Neuronal stem cell (in vitro differentiated cells): ENCODE results near the gene BSX.

Experiments used
- DNase-seq: peaks from one replicate; pipeline ENCODE4 v3.0.0-alpha.2; 2013; ENCODE audit warnings: low spot score
- H2AFZ ChIP-seq: one replicate; pipeline ENCODE4 v1.6.1; 2013; ENCODE audit warnings: mild to moderate bottlenecking, low read length, inconsistent platforms
- H2AK5ac ChIP-seq: 2 replicates; pipeline ENCODE4 v1.6.1; 2013; ENCODE audit warnings: low read depth, mild to moderate bottlenecking, inconsistent platforms, low read length, moderate library complexity, mixed read lengths
- H2BK120ac ChIP-seq: 2 replicates; pipeline ENCODE4 v1.6.1; 2013; ENCODE audit warnings: low read depth, mild to moderate bottlenecking, inconsistent platforms, low read length, moderate library complexity, mixed read lengths
- H2BK12ac ChIP-seq: one replicate; pipeline ENCODE4 v1.6.1; 2013; ENCODE audit warnings: low read length, inconsistent platforms
- H2BK15ac ChIP-seq: 2 replicates; pipeline ENCODE4 v1.6.1; 2013; ENCODE audit warnings: mild to moderate bottlenecking, low read length, inconsistent platforms, mixed read lengths
- H2BK5ac ChIP-seq: one replicate; pipeline ENCODE4 v1.6.1; 2013; ENCODE audit warnings: inconsistent platforms, mild to moderate bottlenecking, low read length, moderate library complexity
- H3K14ac ChIP-seq: one replicate; pipeline ENCODE4 v1.6.1; 2013; ENCODE audit warnings: low read length, inconsistent platforms
- H3K18ac ChIP-seq: 2 replicates; pipeline ENCODE4 v1.6.1; 2013; ENCODE audit warnings: low read length, inconsistent platforms
- H3K23ac ChIP-seq: 2 replicates; pipeline ENCODE4 v1.6.1; 2013; ENCODE audit warnings: low read depth, mild to moderate bottlenecking, mixed read lengths, low read length, inconsistent platforms; ENCODE audit not compliant: poor library complexity
- H3K27ac ChIP-seq: replicated peaks from 3 replicates; pipeline ENCODE4 v1.5.1; 2013; ENCODE audit warnings: low read length, inconsistent platforms
- H3K27me3 ChIP-seq, 3 experiments: 2 replicates each; pipeline ENCODE4 v1.6.1; 2013; ENCODE audit warnings: low read length in 3 of 3, mild to moderate bottlenecking in 2 of 3, inconsistent platforms in 1 of 3, low read depth in 1 of 3, mixed read lengths in 1 of 3, moderate library complexity in 1 of 3; ENCODE audit not compliant: control insufficient read depth in 3 of 3, insufficient read depth in 3 of 3
- H3K36me3 ChIP-seq, 2 donors: replicated peaks in 1 of 2; 2 replicates each; pipeline ENCODE4 v1.6.1; 2013; ENCODE audit warnings: low read length in 2 of 2; ENCODE audit not compliant: control insufficient read depth in 2 of 2, insufficient read depth in 2 of 2
- H3K4ac ChIP-seq: 2 replicates; pipeline ENCODE4 v1.6.1; 2013; ENCODE audit warnings: inconsistent platforms, mild to moderate bottlenecking, low read length, moderate library complexity
- H3K4me1 ChIP-seq, 2 donors: 1 replicate in 1 of 2; 2 replicates in 1 of 2; pipeline ENCODE4 v1.6.1; 2013; ENCODE audit warnings: low read length in 2 of 2, low read depth in 1 of 2; ENCODE audit not compliant: control insufficient read depth in 2 of 2, insufficient read depth in 1 of 2
- H3K4me2 ChIP-seq: one replicate; pipeline ENCODE4 v1.6.1; 2013; ENCODE audit warnings: mild to moderate bottlenecking, low read length, inconsistent platforms; ENCODE audit not compliant: insufficient read depth, poor library complexity, severe bottlenecking
- H3K4me3 ChIP-seq, 2 donors: 2 replicates each; pipeline ENCODE4 v1.5.1; 2013; ENCODE audit warnings: low read length in 2 of 2, mild to moderate bottlenecking in 2 of 2, inconsistent platforms in 1 of 2, moderate library complexity in 1 of 2
- H3K79me1 ChIP-seq: one replicate; pipeline ENCODE4 v1.6.1; 2013; ENCODE audit warnings: low read depth, mild to moderate bottlenecking, inconsistent platforms, low read length, moderate library complexity
- H3K9ac ChIP-seq: one replicate; pipeline ENCODE4 v1.6.1; 2013; ENCODE audit warnings: mild to moderate bottlenecking, low read depth, low read length, inconsistent platforms; ENCODE audit not compliant: poor library complexity
- H3K9me3 ChIP-seq, 2 donors: replicated peaks in 1 of 2; 2 replicates each; pipeline versions ENCODE3 to v1.6.1; 2013; ENCODE audit warnings: low read length in 2 of 2, mild to moderate bottlenecking in 2 of 2, inconsistent platforms in 1 of 2, low read depth in 1 of 2, mixed read lengths in 1 of 2, moderate library complexity in 1 of 2; ENCODE audit not compliant: control insufficient read depth in 2 of 2, insufficient read depth in 1 of 2
- H4K8ac ChIP-seq: one replicate; pipeline ENCODE4 v1.6.1; 2013; ENCODE audit warnings: low read depth, mild to moderate bottlenecking, inconsistent platforms, low read length, moderate library complexity
- H4K91ac ChIP-seq: one replicate; pipeline ENCODE4 v1.6.1; 2013; ENCODE audit warnings: low read length, low read depth, mild to moderate bottlenecking, inconsistent platforms; ENCODE audit not compliant: poor library complexity
- WGBS, 2 donors: extraction: QIAGEN DNeasy Blood & Tissue Kit; methylation state at CpG; one replicate each; pipeline ENCODE4 v1.1.7; 2013; ENCODE audit warnings: missing lambda C conversion rate in 2 of 2, mixed read lengths in 1 of 2; ENCODE audit not compliant: insufficient read length in 2 of 2, insufficient replicate concordance in 1 of 2; ENCODE audit errors: extremely low coverage in 2 of 2; 5-methylcytosine and 5-hydroxymethylcytosine counted together

Gene BSX

GRCh38 chr11:122995526-122995925 is 13.9 kb upstream of the BSX start:
- Histone ChIP-seq H3K14ac (no peak overlapping the region), H3K4me1 (peaks cover 0 to 2% of the 10 kb centered on the region in 2 donors), H2AK5ac (no peak overlapping the region), H3K9ac (no peak overlapping the region), H2AFZ (no peak overlapping the region), H3K9me3 (no peaks in the 10 kb centered on the region), H2BK120ac (no peak overlapping the region), H3K4me3 (no peak overlapping the region), H3K27ac (no peak overlapping the region), H3K4ac (no peak overlapping the region), H3K79me1 (no peaks in the 10 kb centered on the region), H3K27me3 (peaks cover 0 to 31% (median 0%) of the 10 kb centered on the region in 3 experiments), H4K8ac (no peak overlapping the region), H3K36me3 (no peaks in the 10 kb centered on the region), H3K18ac (no peak overlapping the region), H2BK5ac (no peak overlapping the region), H2BK12ac (no peak overlapping the region), H3K4me2 (no peak overlapping the region), H3K23ac (no peak overlapping the region), H4K91ac (no peak overlapping the region), H2BK15ac (no peak overlapping the region)
- DNase-seq = no peak
- WGBS, 2 donors = no CpG with 5 or more reads among the region's 3 CpGs

DNA sequence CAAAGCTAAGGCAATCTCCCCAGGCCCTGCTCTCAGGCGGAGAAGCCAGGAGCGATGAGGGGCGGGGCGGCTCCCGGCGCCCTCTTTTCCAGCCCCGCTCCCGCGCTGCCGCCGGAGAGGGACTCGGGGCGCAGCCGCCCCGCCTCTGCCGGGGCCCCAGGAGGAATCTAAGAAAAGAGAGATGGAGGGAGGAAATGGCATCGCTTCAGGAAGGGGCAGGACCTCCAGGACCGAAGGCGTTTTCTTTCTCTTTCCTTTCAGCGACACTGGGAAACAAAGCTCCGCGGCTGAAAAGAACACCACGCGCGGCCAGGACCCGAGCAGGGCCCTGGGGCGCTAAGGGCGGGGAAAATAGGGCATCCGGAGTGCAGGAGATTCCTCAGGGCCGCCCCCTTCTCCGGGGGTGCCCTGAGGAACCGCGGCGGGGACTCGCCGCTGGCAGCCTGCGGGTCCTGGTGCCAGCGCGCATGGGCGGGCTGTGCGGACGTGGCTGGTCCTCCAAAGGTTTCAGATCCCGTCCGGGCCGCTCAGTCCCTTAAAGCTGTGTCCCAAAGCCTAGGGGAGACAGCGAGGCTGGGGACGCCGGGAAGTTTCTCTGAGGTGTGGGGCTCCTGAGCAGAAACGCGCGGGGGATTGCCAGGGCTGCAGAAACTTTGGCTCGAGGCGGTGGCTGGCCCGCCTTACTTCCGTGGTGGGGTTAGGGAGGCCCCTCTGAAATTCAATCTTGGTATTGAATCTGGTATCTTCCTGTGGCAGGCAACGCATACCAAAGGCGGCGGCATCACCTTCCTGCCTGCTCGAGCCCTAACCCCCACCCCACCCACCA is 2.8 kb upstream of the BSX start:
- Histone ChIP-seq H4K91ac (no peak overlapping the region), H2BK15ac (no peak overlapping the region), H2BK5ac (peak overlapping the region; percentile 60), H3K4me2 (peak overlapping the region; percentile 98), H2AFZ (peak overlapping the region; percentile 98), H2BK120ac (no peak overlapping the region), H3K18ac (peak overlapping the region; percentile 44), H3K27ac (no peak overlapping the region), H3K4ac (no peak overlapping the region), H3K27me3 (peaks cover 22 to 83% (median 57%) of the 10 kb centered on the region in 3 experiments), H2BK12ac (no peak overlapping the region), H3K36me3 (no peaks in the 10 kb centered on the region), H3K79me1 (peaks cover 1% of the 10 kb centered on the region), H3K4me1 (peaks cover 0 to 7% of the 10 kb centered on the region in 2 donors), H2AK5ac (no peak overlapping the region), H3K23ac (peak overlapping the region; percentile 67), H3K14ac (no peak overlapping the region), H3K4me3 (peak overlapping the region; percentile 40 to 77), H4K8ac (no peak overlapping the region), H3K9me3 (peaks cover 0 to 4% of the 10 kb centered on the region in 2 donors), H3K9ac (peak overlapping the region; percentile 55)
- WGBS, 2 donors = no CpG with 5 or more reads among the region's 59 CpGs
- DNase-seq = peak; percentile 35

DNA sequence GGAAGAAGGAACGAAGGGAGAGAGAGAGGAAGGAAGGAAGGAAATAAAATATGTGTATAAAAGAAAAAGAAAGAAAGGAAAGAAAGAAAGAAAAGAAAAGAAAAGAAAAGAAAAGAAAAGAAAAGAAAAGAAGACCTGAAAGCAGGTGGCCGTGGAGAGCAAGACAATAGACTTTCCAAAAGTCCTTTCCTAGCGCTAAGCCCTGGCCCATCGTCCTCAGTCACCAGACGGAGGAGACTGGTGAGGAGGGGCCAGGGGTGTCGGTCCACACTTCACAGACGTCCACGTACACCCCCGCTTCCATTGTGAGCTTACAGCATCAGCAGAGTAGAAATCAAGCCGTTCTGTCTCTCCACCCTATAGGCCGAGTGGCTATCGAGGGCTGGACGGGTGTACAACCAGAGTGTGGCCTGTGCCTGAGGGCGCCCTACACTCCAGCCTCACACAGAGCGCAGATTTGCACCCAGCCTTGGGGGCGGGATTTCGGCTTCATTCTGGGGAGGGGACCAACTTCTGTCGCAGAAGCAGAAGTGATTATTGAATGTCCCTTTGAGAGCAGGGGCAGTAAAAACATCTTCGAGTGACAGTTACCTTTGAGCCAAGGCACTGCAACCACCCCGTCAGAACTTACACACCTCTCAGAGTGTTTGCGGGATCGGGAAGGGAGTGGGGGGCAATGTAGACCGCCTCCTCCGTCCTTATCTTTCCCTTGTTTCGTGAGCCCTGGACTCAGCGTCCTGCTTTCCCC is 2.0 kb upstream of the BSX start:
- H3K23ac ChIP-seq = peak overlapping the region; percentile 67
- H2AFZ ChIP-seq = peak overlapping the region; percentile 98
- no peak overlapping the region for H3K4ac ChIP-seq
- no peak for DNase-seq
- peak overlapping the region; percentile 98 for H3K4me2 ChIP-seq
- H2BK120ac ChIP-seq = no peak overlapping the region
- H3K79me1 ChIP-seq = peaks cover 1% of the 10 kb centered on the region
- peak overlapping the region; percentile 60 for H2BK5ac ChIP-seq
- H3K36me3 ChIP-seq = no peaks in the 10 kb centered on the region
- H2AK5ac ChIP-seq = no peak overlapping the region
- peaks cover 0 to 7% of the 10 kb centered on the region in 2 donors for H3K4me1 ChIP-seq
- H3K4me3 ChIP-seq = peak overlapping the region in 1 of 2 donors; percentile 40
- H3K9me3 ChIP-seq = peaks cover 0 to 4% of the 10 kb centered on the region in 2 donors
- H3K9ac ChIP-seq = peak overlapping the region; percentile 55
- 92 to 100% methylated on average over 1 of the region's 26 CpGs for WGBS, 2 donors
- H2BK12ac ChIP-seq = no peak overlapping the region
- H4K91ac ChIP-seq = no peak overlapping the region
- peak overlapping the region; percentile 17 for H3K14ac ChIP-seq
- no peak overlapping the region for H3K27ac ChIP-seq
- peaks cover 27 to 90% (median 65%) of the 10 kb centered on the region in 3 experiments for H3K27me3 ChIP-seq
- no peak overlapping the region for H3K18ac ChIP-seq
- no peak overlapping the region for H2BK15ac ChIP-seq
- H4K8ac ChIP-seq = no peak overlapping the region
